GM23338 (cell line): ENCODE results near the gene EMC6. TPM values are rescaled to one million over a fixed set of nuclear protein-coding genes. Genes with fewer than 3 reads are reported as not detected.

Source experiments
- ATAC-seq: fragments of 200-7000 bp; cut with Tn5 transposase; 3 replicates; pipeline ENCODE4 v1.9.1; 2020
- DNase-seq: peaks from one replicate; pipeline ENCODE4 v3.0.0-alpha.2; 2015; ENCODE audit warnings: low spot score
- H2AFZ ChIP-seq: fragments of 200-600 bp; sonication (generic); 2 replicates; pipeline ENCODE4 v1.8.0; 2016; ENCODE audit warnings: antibody characterized with exemption, mild to moderate bottlenecking, moderate library complexity
- H3F3A ChIP-seq: fragments of 200-600 bp; sonication (generic); replicated peaks from 2 replicates; pipeline ENCODE4 v1.8.0; 2017; ENCODE audit warnings: antibody characterized with exemption, mixed run types, low read depth
- H3K27ac ChIP-seq: fragments of 200-600 bp; sonication (generic); 2 replicates; pipeline ENCODE4 v1.6.1; 2016; ENCODE audit warnings: low read depth
- H3K27me3 ChIP-seq: fragments of 200-600 bp; sonication (generic); 2 replicates; pipeline ENCODE4 v1.8.0; 2016; ENCODE audit warnings: mild to moderate bottlenecking, mixed run types, moderate library complexity; ENCODE audit not compliant: insufficient read depth
- H3K36me3 ChIP-seq: fragments of 200-600 bp; sonication (generic); 2 replicates; pipeline ENCODE4 v1.8.0; 2016; ENCODE audit warnings: mild to moderate bottlenecking; ENCODE audit not compliant: insufficient read depth
- H3K4me1 ChIP-seq: fragments of 200-600 bp; sonication (generic); 2 replicates; pipeline ENCODE4 v1.8.0; 2016; ENCODE audit warnings: mild to moderate bottlenecking, moderate library complexity; ENCODE audit not compliant: insufficient read depth
- H3K4me2 ChIP-seq: fragments of 200-600 bp; sonication (generic); 2 replicates; pipeline ENCODE4 v1.7.1; 2017; ENCODE audit warnings: mixed run types
- H3K4me3 ChIP-seq: fragments of 200-600 bp; sonication (generic); 2 replicates; pipeline ENCODE4 v1.6.1; 2016; ENCODE audit warnings: mixed run types
- H3K79me2 ChIP-seq: fragments of 200-600 bp; sonication (generic); replicated peaks from 2 replicates; pipeline ENCODE4 v1.8.0; 2017; ENCODE audit warnings: mild to moderate bottlenecking; ENCODE audit not compliant: insufficient read depth
- H3K9me2 ChIP-seq: fragments of 200-600 bp; sonication (generic); 2 replicates; pipeline ENCODE4 v1.8.0; 2017; ENCODE audit not compliant: insufficient read depth
- H4K20me1 ChIP-seq: fragments of 200-600 bp; sonication (generic); replicated peaks from 2 replicates; pipeline ENCODE4 v1.8.0; 2017; ENCODE audit warnings: mild to moderate bottlenecking; ENCODE audit not compliant: insufficient read depth
- H3K27ac Mint-ChIP-seq: 2 replicates; pipeline ENCODE4 v1.8.0; 2020; ENCODE audit warnings: inconsistent platforms, mild to moderate bottlenecking, moderate library complexity, mixed read lengths
- H3K27me3 Mint-ChIP-seq: 3 replicates; pipeline ENCODE4 v1.8.0; 2022; ENCODE audit warnings: low read depth, mild to moderate bottlenecking, moderate library complexity, mixed read lengths, inconsistent platforms; ENCODE audit not compliant: insufficient read depth, poor library complexity
- H3K36me3 Mint-ChIP-seq: 3 replicates; pipeline ENCODE4 v1.8.0; 2021; ENCODE audit warnings: low read depth, mild to moderate bottlenecking, inconsistent platforms, moderate library complexity, mixed read lengths
- H3K4me1 Mint-ChIP-seq: 3 replicates; pipeline ENCODE4 v1.8.0; 2020; ENCODE audit warnings: mild to moderate bottlenecking, inconsistent platforms, mixed read lengths
- H3K4me3 Mint-ChIP-seq: 3 replicates; pipeline ENCODE4 v1.8.0; 2021; ENCODE audit warnings: moderate library complexity, mild to moderate bottlenecking, inconsistent platforms, mixed read lengths
- H3K9me3 Mint-ChIP-seq: 3 replicates; pipeline ENCODE4 v1.8.0; 2020; ENCODE audit warnings: moderate library complexity, mild to moderate bottlenecking, inconsistent platforms, mixed read lengths
- CREB1 ChIP-seq: fragments of 250-450 bp; sonication (Bioruptor Pico); IDR thresholded peaks from 2 replicates; pipeline ENCODE4 v1.5.0; 2020; ENCODE audit warnings: low read depth, mild to moderate bottlenecking, moderate library complexity
- ETS1 ChIP-seq: IDR thresholded peaks from 2 replicates; pipeline ENCODE4 v1.6.1; 2016; ENCODE audit warnings: antibody characterized with exemption
- EZH2 ChIP-seq: fragments of 200-600 bp; sonication (generic); IDR thresholded peaks from one replicate; pipeline ENCODE4 v1.8.0; 2017; ENCODE audit warnings: antibody characterized with exemption, mild to moderate bottlenecking, low read depth; ENCODE audit not compliant: unreplicated experiment
- EZH2phosphoT487 ChIP-seq: fragments of 200-600 bp; sonication (generic); IDR thresholded peaks from one replicate; pipeline ENCODE4 v1.8.1; 2018; ENCODE audit warnings: antibody characterized with exemption; ENCODE audit not compliant: unreplicated experiment
- JUNB ChIP-seq: IDR thresholded peaks from one replicate; pipeline ENCODE4 v1.6.1; 2016; ENCODE audit warnings: antibody characterized with exemption; ENCODE audit not compliant: unreplicated experiment
- REST ChIP-seq: IDR thresholded peaks from one replicate; pipeline ENCODE4 v1.6.1; 2018; ENCODE audit warnings: antibody characterized with exemption; ENCODE audit not compliant: unreplicated experiment
- ZNF331 ChIP-seq: fragments of 250-450 bp; sonication (Bioruptor Pico); IDR thresholded peaks from 2 replicates; pipeline ENCODE4 v1.5.0; 2020; ENCODE audit warnings: low read depth, mild to moderate bottlenecking, moderate library complexity
- polyA plus RNA-seq: library from polyadenylated mRNA; unstranded; fragments of >200 nt; fragmentation: Nextera tagmentation; extraction: Ambion mirVana; gene quantifications from 2 replicates; pipeline ENCODE4 v1.2.1, GENCODE V29; 2016
- total RNA-seq: library from RNA; depleted of rRNA; stranded (reverse); fragments of >200 nt; shearing (Covaris generic); gene quantifications from 2 replicates; pipeline ENCODE4 v1.2.3, GENCODE V29; 2014
- TF ChIP-seq, protein P1 (sequence below): fragments of 250-450 bp; sonication (Bioruptor Pico); IDR thresholded peaks from 2 replicates; pipeline ENCODE4 v1.5.0; 2020; ENCODE audit warnings: mild to moderate bottlenecking, moderate library complexity

The EMC6 gene
- total and polyA plus RNA-seq, 2 experiments from 2014 or later = 48.0 to 230 TPM

- Histone ChIP-seq H3K27me3 (peaks cover 25% of the 10 kb centered on the region), H3K27ac (no peak within 1 kb of the TSS), H3K9me2 (no peaks in the 10 kb centered on the region), H3K4me3 (peak within 1 kb of the TSS; percentile 72), H3F3A (0 out of 2 replicates have a peak, but pooled peaks cover 7% of the 10 kb centered on the region), H4K20me1 (no peaks in the 10 kb centered on the region), H3K4me2 (peak within 1 kb of the TSS; percentile 91), H3K4me1 (peaks cover 16% of the 10 kb centered on the region; the same call in 1 of the 2 replicates), H3K79me2 (no peaks in the 10 kb centered on the region), H3K36me3 (no peaks in the 10 kb centered on the region), H2AFZ (peak within 1 kb of the TSS; percentile 93)
- Mint-ChIP-seq H3K4me3 (peak within 1 kb of the TSS; percentile 80), H3K27me3 (peaks cover 31% of the 10 kb centered on the region), H3K27ac (no peak within 1 kb of the TSS), H3K4me1 (peaks cover 7% of the 10 kb centered on the region; the same call in 2 of the 3 replicates), H3K9me3 (peaks cover 6% of the 10 kb centered on the region; the same call in 1 of the 3 replicates), H3K36me3 (no peaks in the 10 kb centered on the region)
- peak; percentile 44 for TF ChIP-seq EZH2
- peak; percentile 73 for TF ChIP-seq REST
- TF ChIP-seq JUNB = no peak
- TF ChIP-seq, protein P1, sequence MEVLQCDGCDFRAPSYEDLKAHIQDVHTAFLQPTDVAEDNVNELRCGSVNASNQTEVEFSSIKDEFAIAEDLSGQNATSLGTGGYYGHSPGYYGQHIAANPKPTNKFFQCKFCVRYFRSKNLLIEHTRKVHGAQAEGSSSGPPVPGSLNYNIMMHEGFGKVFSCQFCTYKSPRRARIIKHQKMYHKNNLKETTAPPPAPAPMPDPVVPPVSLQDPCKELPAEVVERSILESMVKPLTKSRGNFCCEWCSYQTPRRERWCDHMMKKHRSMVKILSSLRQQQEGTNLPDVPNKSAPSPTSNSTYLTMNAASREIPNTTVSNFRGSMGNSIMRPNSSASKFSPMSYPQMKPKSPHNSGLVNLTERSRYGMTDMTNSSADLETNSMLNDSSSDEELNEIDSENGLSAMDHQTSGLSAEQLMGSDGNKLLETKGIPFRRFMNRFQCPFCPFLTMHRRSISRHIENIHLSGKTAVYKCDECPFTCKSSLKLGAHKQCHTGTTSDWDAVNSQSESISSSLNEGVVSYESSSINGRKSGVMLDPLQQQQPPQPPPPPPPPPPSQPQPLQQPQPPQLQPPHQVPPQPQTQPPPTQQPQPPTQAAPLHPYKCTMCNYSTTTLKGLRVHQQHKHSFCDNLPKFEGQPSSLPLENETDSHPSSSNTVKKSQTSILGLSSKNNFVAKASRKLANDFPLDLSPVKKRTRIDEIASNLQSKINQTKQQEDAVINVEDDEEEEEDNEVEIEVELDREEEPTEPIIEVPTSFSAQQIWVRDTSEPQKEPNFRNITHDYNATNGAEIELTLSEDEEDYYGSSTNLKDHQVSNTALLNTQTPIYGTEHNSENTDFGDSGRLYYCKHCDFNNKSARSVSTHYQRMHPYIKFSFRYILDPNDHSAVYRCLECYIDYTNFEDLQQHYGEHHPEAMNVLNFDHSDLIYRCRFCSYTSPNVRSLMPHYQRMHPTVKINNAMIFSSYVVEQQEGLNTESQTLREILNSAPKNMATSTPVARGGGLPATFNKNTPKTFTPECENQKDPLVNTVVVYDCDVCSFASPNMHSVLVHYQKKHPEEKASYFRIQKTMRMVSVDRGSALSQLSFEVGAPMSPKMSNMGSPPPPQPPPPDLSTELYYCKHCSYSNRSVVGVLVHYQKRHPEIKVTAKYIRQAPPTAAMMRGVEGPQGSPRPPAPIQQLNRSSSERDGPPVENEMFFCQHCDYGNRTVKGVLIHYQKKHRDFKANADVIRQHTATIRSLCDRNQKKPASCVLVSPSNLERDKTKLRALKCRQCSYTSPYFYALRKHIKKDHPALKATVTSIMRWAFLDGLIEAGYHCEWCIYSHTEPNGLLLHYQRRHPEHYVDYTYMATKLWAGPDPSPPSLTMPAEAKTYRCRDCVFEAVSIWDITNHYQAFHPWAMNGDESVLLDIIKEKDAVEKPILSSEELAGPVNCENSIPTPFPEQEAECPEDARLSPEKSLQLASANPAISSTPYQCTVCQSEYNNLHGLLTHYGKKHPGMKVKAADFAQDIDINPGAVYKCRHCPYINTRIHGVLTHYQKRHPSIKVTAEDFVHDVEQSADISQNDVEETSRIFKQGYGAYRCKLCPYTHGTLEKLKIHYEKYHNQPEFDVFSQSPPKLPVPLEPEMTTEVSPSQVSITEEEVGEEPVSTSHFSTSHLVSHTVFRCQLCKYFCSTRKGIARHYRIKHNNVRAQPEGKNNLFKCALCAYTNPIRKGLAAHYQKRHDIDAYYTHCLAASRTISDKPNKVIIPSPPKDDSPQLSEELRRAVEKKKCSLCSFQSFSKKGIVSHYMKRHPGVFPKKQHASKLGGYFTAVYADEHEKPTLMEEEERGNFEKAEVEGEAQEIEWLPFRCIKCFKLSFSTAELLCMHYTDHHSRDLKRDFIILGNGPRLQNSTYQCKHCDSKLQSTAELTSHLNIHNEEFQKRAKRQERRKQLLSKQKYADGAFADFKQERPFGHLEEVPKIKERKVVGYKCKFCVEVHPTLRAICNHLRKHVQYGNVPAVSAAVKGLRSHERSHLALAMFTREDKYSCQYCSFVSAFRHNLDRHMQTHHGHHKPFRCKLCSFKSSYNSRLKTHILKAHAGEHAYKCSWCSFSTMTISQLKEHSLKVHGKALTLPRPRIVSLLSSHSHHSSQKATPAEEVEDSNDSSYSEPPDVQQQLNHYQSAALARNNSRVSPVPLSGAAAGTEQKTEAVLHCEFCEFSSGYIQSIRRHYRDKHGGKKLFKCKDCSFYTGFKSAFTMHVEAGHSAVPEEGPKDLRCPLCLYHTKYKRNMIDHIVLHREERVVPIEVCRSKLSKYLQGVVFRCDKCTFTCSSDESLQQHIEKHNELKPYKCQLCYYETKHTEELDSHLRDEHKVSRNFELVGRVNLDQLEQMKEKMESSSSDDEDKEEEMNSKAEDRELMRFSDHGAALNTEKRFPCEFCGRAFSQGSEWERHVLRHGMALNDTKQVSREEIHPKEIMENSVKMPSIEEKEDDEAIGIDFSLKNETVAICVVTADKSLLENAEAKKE (CRISPR knock-in tag) = no peak
- TF ChIP-seq EZH2phosphoT487 = no peak
- no peak for TF ChIP-seq ZNF331 (CRISPR knock-in tag)
- no peak for TF ChIP-seq CREB1
- TF ChIP-seq ETS1 = no peak
- ATAC-seq = peak; percentile 57
- peak; percentile 75 for DNase-seq
These were observed 27.3 kb downstream of the EMC6 start, which contains the start of gene P2RX5 for GRCh38 chr17:3695723-3696411. Gene P2RX5, minus strand, starts transcription at chr17:3696155. Its CDS starts 150 bp downstream, at chr17:3696005.
